MCF 10A (cell line): Measurements from ENCODE around the gene C2CD4C. TPM values are rescaled to one million over a fixed set of nuclear protein-coding genes. Genes with fewer than 3 reads are reported as not detected.

Experiments used
- BruUV-seq: library from RNA; stranded (reverse); fragments of 400-500 nt; replicated peaks from 2 replicates; lab custom pipeline; 2021; lab: Mats Ljungman, UMichigan
- CTCF ChIA-PET: fragments of 300-600 bp; sonication (Branson Sonifier 250); formaldehyde crosslinking; extraction: SDS; loops from one replicate; lab custom pipeline; 2021; ENCODE audit warnings: antibody characterized with exemption, inconsistent platforms; lab: Yijun Ruan, JAX
- POLR2A ChIA-PET: fragments of 300-600, 350-650 bp; sonication (Branson Sonifier 250); formaldehyde crosslinking; extraction: SDS; loops from one replicate; lab custom pipeline; 2020; ENCODE audit warnings: antibody characterized with exemption, inconsistent platforms; lab: Yijun Ruan, JAX
- DNase-seq: peaks from one replicate; pipeline ENCODE4 v3.0.0-alpha.2; 2018; ENCODE audit not compliant: unreplicated experiment
- H3K27ac Mint-ChIP-seq: one replicate; pipeline ENCODE4 v1.8.0; 2022; ENCODE audit warnings: mild to moderate bottlenecking, low read depth, mixed read lengths; ENCODE audit not compliant: unreplicated experiment
- H3K27me3 Mint-ChIP-seq: one replicate; pipeline ENCODE4 v1.8.0; 2022; ENCODE audit warnings: mixed read lengths; ENCODE audit not compliant: insufficient read depth, unreplicated experiment
- H3K36me3 Mint-ChIP-seq: one replicate; pipeline ENCODE4 v1.8.0; 2022; ENCODE audit warnings: mild to moderate bottlenecking, moderate library complexity, mixed read lengths; ENCODE audit not compliant: insufficient read depth, unreplicated experiment
- H3K4me1 Mint-ChIP-seq: one replicate; pipeline ENCODE4 v1.8.0; 2022; ENCODE audit warnings: mixed read lengths; ENCODE audit not compliant: insufficient read depth, unreplicated experiment
- H3K4me3 Mint-ChIP-seq: one replicate; pipeline ENCODE4 v1.8.0; 2022; ENCODE audit warnings: mild to moderate bottlenecking, moderate library complexity, mixed read lengths; ENCODE audit not compliant: unreplicated experiment
- H3K9me3 Mint-ChIP-seq: one replicate; pipeline ENCODE4 v1.8.0; 2022; ENCODE audit warnings: mixed read lengths; ENCODE audit not compliant: unreplicated experiment
- intact Hi-C: fragments of 100-400 bp; cut with micrococcal nuclease; formaldehyde crosslinking; loops from 2 replicates; pipeline ENCODE4 v1.14.1; 2022
- total RNA-seq: library from RNA; stranded (reverse); gene quantifications from 2 replicates; pipeline ENCODE4 v1.2.3, GENCODE V29; 2022
- TF ChIP-seq, protein P1 (sequence below): fragments of 200-600 bp; IDR thresholded peaks from one replicate; pipeline ENCODE4 v1.8.0; 2022; ENCODE audit warnings: antibody characterized with exemption, mild to moderate bottlenecking; ENCODE audit not compliant: unreplicated experiment

Gene C2CD4C
- total RNA-seq, 1 experiment from 2014 or later: 0.49 TPM

GRCh38 chr19:375395-376110 lies 33.4 kb downstream of the C2CD4C start:
- no TSS peak for BruUV-seq
- intact Hi-C loops: no loop called here
- no peak for DNase-seq
- Mint-ChIP-seq H3K36me3 (no peaks in the 10 kb centered on the region), H3K27me3 (no peaks in the 10 kb centered on the region), H3K4me3 (no peak overlapping the region), H3K27ac (no peak overlapping the region), H3K4me1 (peaks cover 10% of the 10 kb centered on the region), H3K9me3 (peaks cover 3% of the 10 kb centered on the region)
- POLR2A ChIA-PET: no interaction called here
- TF ChIP-seq, protein P1, sequence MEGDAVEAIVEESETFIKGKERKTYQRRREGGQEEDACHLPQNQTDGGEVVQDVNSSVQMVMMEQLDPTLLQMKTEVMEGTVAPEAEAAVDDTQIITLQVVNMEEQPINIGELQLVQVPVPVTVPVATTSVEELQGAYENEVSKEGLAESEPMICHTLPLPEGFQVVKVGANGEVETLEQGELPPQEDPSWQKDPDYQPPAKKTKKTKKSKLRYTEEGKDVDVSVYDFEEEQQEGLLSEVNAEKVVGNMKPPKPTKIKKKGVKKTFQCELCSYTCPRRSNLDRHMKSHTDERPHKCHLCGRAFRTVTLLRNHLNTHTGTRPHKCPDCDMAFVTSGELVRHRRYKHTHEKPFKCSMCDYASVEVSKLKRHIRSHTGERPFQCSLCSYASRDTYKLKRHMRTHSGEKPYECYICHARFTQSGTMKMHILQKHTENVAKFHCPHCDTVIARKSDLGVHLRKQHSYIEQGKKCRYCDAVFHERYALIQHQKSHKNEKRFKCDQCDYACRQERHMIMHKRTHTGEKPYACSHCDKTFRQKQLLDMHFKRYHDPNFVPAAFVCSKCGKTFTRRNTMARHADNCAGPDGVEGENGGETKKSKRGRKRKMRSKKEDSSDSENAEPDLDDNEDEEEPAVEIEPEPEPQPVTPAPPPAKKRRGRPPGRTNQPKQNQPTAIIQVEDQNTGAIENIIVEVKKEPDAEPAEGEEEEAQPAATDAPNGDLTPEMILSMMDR: no peak
- CTCF ChIA-PET: no interaction called here

DNA sequence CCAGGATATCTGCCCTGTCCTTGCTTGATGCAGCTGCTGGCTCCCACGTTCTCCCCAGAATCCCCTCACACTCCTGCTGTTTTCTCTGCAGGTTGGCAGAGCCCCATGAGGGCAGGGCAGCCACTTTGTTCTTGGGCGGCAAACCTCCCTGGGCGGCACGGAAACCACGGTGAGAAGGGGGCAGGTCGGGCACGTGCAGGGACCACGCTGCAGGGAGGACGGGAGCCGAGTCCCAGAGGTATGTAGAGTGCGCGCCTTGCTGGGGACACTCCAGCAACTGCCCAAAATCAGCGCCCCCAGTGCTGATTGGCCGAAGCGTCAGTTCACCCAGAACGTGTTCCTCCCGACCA lies 34.1 kb downstream of the C2CD4C start:
- Mint-ChIP-seq H3K9me3 (no peaks in the 10 kb centered on the region), H3K27me3 (no peaks in the 10 kb centered on the region), H3K27ac (no peak overlapping the region), H3K4me1 (peaks cover 10% of the 10 kb centered on the region), H3K36me3 (no peaks in the 10 kb centered on the region), H3K4me3 (no peak overlapping the region)
- POLR2A ChIA-PET: no interaction called here
- CTCF ChIA-PET: no interaction called here
- TF ChIP-seq, protein P1: no peak
- DNase-seq: no peak
- intact Hi-C loops: no loop called here
- no TSS peak for BruUV-seq

GRCh38 chr19:374183-374885 lies 34.6 kb downstream of the C2CD4C start:
- no peaks in the 10 kb centered on the region for H3K9me3 Mint-ChIP-seq
- H3K27ac Mint-ChIP-seq: no peak overlapping the region
- H3K4me1 Mint-ChIP-seq: peaks cover 10% of the 10 kb centered on the region
- peak; percentile 41 for DNase-seq
- peaks cover 2% of the 10 kb centered on the region for H3K27me3 Mint-ChIP-seq
- intact Hi-C loops: no loop called here
- ChIA-PET CTCF (no interaction called here), POLR2A (interaction anchor here (0.5 kb wide), 1 partner anchor 27 kb away, joined by 3 read pairs; no protein-coding TSS in a partner anchor)
- no TSS peak for BruUV-seq
- no peaks in the 10 kb centered on the region for H3K36me3 Mint-ChIP-seq
- TF ChIP-seq, protein P1: no peak
- no peak overlapping the region for H3K4me3 Mint-ChIP-seq

DNA sequence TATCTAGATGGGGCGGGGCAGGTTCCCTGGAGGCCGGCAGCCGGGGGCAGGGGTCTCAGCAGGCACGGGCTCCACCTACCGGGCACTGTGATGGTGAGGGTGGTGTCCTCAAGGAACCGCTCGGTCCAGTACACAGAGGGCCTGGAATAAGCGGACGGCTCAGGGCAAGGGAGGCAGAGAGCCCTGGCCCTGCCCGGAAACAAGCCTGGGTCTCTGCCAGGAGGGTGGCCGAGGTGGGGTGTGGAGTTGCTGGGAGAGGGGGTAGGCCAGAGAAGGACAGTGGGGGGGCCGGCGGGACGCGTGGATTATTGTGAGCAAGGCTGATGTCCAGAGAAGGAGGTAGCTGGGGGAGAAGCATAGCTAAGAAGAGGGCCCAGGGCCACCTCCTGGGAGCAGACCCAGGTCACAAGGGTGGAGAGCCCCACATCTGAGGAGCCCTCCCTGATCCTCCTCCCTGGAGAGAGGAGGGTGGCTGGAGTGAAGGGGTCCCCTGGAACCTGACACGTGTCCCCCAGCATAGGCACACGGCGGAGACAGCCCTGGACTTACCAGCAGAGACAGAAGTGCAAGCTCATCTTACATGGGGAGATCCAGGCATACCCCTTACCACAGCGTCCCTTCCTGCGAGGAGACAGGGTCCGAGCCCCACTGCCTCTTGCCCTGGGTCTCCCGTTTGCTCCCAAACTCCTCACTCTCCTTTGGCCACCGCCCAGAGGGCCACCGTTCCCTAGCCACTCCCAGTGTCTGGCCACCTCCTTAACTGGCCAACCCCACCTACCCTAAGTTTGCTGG lies 35.4 kb downstream of the C2CD4C start:
- peaks cover 10% of the 10 kb centered on the region for H3K27me3 Mint-ChIP-seq
- CTCF ChIA-PET: no interaction called here
- no peak overlapping the region for H3K4me3 Mint-ChIP-seq
- intact Hi-C loops: no loop called here
- H3K27ac Mint-ChIP-seq: no peak overlapping the region
- TF ChIP-seq, protein P1: no peak
- BruUV-seq: no TSS peak
- no peaks in the 10 kb centered on the region for H3K9me3 Mint-ChIP-seq
- H3K4me1 Mint-ChIP-seq: peaks cover 10% of the 10 kb centered on the region
- no peaks in the 10 kb centered on the region for H3K36me3 Mint-ChIP-seq
- POLR2A ChIA-PET: no interaction called here
- DNase-seq: no peak
